ENCODE results near the gene ERMARD. TPM values are rescaled to one million over a fixed set of nuclear protein-coding genes. Genes with fewer than 3 reads are reported as not detected.

Gene ERMARD
- total and polyA plus RNA-seq, 8 donors: 9.1 to 62.4 (median 14.4) TPM

- intact Hi-C loops (cut with DNase I): no loop called here
- no peak for FAIRE-seq
- peak in 1 of 6 donors; percentile 2 for DNase-seq
- ATAC-seq: no peak
- TF ChIP-seq CTCF (IDR thresholded peaks at IDR 0.05): no peak
- 75 to 80% methylated on average over 12 of the region's 12 CpGs for whole genome bisulfite sequencing, 2 donors
- H3K27ac ChIP-seq: no peak overlapping the region
- no peaks in the 10 kb centered on the region for H3K9me3 ChIP-seq
- H3K4me1 ChIP-seq: peaks cover 0 to 2% (median 0%) of the 10 kb centered on the region in 3 donors
- no peaks in the 10 kb centered on the region for H3K27me3 ChIP-seq
- no peaks in the 10 kb centered on the region for H3K36me3 ChIP-seq
- H3K4me3 ChIP-seq: no peak overlapping the region
These were observed 33.5 kb downstream of the ERMARD start for GRCh38 chr6:169784821-169785340.

- no peaks in the 10 kb centered on the region for H3K27me3 ChIP-seq
- WGBS, 2 donors: 73 to 81% methylated on average over 9 of the region's 9 CpGs
- H3K36me3 ChIP-seq: no peaks in the 10 kb centered on the region
- FAIRE-seq: no peak
- no peaks in the 10 kb centered on the region for H3K9me3 ChIP-seq
- peak in 1 of 6 donors; percentile 2 for DNase-seq
- TF ChIP-seq CTCF (IDR thresholded peaks at IDR 0.05): no peak
- no peak overlapping the region for H3K4me3 ChIP-seq
- intact Hi-C loops (cut with DNase I): no loop called here
- no peak overlapping the region for H3K27ac ChIP-seq
- no peak for ATAC-seq
- H3K4me1 ChIP-seq: peaks cover 0 to 6% (median 0%) of the 10 kb centered on the region in 3 donors
These were observed 34.1 kb downstream of the ERMARD start for GRCh38 chr6:169785566-169785965.

GRCh38 chr6:169786349-169786748, 34.9 kb downstream of the ERMARD start:
- WGBS, 2 donors: 53 to 69% methylated on average over 5 of the region's 5 CpGs
- no peak for DNase-seq
- Histone ChIP-seq H3K27me3 (no peaks in the 10 kb centered on the region), H3K36me3 (no peaks in the 10 kb centered on the region), H3K4me3 (no peak overlapping the region), H3K9me3 (no peaks in the 10 kb centered on the region), H3K27ac (no peak overlapping the region), H3K4me1 (peaks cover 0 to 9% (median 0%) of the 10 kb centered on the region in 3 donors)
- TF ChIP-seq CTCF (IDR thresholded peaks at IDR 0.05): no peak
- FAIRE-seq: no peak
- intact Hi-C loops (cut with DNase I): no loop called here
- no peak for ATAC-seq

GRCh38 chr6:169787797-169788196, 36.4 kb downstream of the ERMARD start:
- Histone ChIP-seq H3K4me3 (no peak overlapping the region), H3K4me1 (peaks cover 0 to 9% (median 0%) of the 10 kb centered on the region in 3 donors), H3K36me3 (no peaks in the 10 kb centered on the region), H3K9me3 (no peaks in the 10 kb centered on the region), H3K27me3 (no peaks in the 10 kb centered on the region), H3K27ac (no peak overlapping the region)
- 74% methylated on average over 7 of the region's 7 CpGs for WGBS, 2 donors
- ATAC-seq (no peak), DNase-seq (no peak), FAIRE-seq (no peak)
- intact Hi-C loops (cut with DNase I): no loop called here
- no peak for TF ChIP-seq CTCF (IDR thresholded peaks at IDR 0.05)

GRCh38 chr6:169788809-169789145, 37.4 kb downstream of the ERMARD start:
- FAIRE-seq: no peak
- H3K27me3 ChIP-seq: no peaks in the 10 kb centered on the region
- H3K9me3 ChIP-seq: no peaks in the 10 kb centered on the region
- intact Hi-C loops (cut with DNase I): no loop called here
- 33 to 45% methylated on average over 4 of the region's 4 CpGs for WGBS, 2 donors
- H3K36me3 ChIP-seq: no peaks in the 10 kb centered on the region
- no peak overlapping the region for H3K4me3 ChIP-seq
- H3K27ac ChIP-seq: no peak overlapping the region
- no peak for TF ChIP-seq CTCF (IDR thresholded peaks at IDR 0.05)
- peaks cover 0 to 9% (median 0%) of the 10 kb centered on the region in 3 donors for H3K4me1 ChIP-seq
- no peak for ATAC-seq
- no peak for DNase-seq
